ENCODE measurements around the gene TAS2R5.
"Not testable (repeated sequence)": the region's sequence is repeated elsewhere in the genome, so short reads cannot be mapped to it uniquely, and the experiment has no call there.

The TAS2R5 gene

GRCh38 chr7:141789917-141790316, at the start of gene TAS2R5:
TSS of gene TAS2R5 (plus strand) at chr7:141790217. CDS start at chr7:141790362, 145 bp downstream.
- no peak for DNase-seq
- intact Hi-C loops (cut with DNase I), result loop anchor here (5.0 kb wide), 1 partner anchor 133 kb away; no protein-coding TSS in a partner anchor

GRCh38 chr7:141742229-141742628, 47.8 kb upstream of the TAS2R5 start:
- DNase-seq, result no peak
- intact Hi-C loops (cut with DNase I), result no loop called here

- intact Hi-C loops (cut with DNase I), result no loop called here
- DNase-seq, result no peak
These were observed 45.9 kb upstream of the TAS2R5 start for GRCh38 chr7:141744131-141744530.

GRCh38 chr7:141748396-141748795, 41.6 kb upstream of the TAS2R5 start:
- DNase-seq, result no peak

DNA sequence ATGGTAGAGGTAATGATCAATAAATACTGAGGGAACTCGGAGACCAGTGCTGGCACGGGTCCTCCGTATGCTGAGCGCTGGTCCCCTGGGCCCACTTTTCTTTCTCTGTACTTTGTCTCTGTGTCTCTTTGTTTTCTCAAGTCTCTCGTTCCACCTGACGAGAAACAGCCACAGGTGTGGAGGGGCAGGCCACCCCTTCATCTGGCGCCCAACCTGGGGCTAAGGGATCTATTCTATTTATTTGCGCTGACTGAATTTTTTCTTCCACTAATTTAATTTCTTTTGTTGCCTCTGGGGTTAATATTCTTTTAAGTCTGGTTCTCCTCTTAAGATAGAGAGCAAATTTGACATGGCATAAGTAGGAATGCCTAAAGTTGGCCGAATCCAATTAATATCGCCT, 38.1 kb upstream of the TAS2R5 start:
- intact Hi-C loops (cut with DNase I); DNase-seq: not testable (repeated sequence)

More at GRCh38 chr7:141748396-141748795, 41.6 kb upstream of the TAS2R5 start:
- intact Hi-C loops (cut with DNase I), result no loop called here

- intact Hi-C loops (cut with DNase I), result no loop called here
- no peak for DNase-seq
These were observed 37.4 kb upstream of the TAS2R5 start for GRCh38 chr7:141752634-141753033.

DNA sequence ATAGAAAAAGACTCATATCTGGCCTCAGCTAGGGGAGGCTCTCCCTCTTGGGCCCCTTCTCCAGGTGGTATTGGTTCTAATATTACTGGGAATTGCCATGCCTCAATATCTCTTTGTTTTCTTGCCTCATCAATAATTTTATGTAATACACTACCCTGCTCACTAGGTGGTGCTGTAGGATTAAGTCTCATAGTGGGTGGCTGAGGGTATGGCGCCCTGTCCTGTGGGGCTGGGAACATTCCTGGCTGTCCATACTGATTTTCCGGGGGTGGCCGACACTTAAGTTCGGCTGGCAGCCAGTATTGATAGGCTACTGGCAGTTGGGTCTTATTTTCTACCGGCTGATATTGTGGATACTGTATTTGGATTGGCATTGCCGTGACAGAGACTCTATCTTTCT, 35.1 kb upstream of the TAS2R5 start:
- intact Hi-C loops (cut with DNase I), result no loop called here
- no peak for DNase-seq

DNA sequence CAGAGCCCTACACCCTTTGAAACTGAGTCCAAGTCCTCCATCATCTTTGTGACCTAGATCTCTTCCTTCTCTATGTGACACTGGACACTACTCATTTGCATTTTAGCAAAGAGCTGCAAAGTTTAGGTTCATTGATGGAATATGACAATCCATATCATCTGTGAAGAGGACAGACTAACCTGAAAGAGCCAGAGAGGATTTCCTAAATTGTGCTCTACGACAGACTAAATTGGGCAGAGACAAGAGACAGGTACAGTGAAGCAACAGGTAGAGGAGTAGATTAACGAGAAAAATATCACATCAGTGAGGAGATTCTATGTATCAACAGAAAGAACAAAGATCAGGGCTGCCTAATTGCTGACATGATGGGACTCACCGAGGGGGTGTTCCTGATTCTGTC, 26.2 kb upstream of the TAS2R5 start, which contains the start of gene TAS2R3:
Gene TAS2R3 (plus strand): TSS at position 301 of the 400 bp plus-strand sequence. CDS start 62 bp downstream, at position 363.
- DNase-seq, result no peak
- intact Hi-C loops (cut with DNase I), result no loop called here

DNA sequence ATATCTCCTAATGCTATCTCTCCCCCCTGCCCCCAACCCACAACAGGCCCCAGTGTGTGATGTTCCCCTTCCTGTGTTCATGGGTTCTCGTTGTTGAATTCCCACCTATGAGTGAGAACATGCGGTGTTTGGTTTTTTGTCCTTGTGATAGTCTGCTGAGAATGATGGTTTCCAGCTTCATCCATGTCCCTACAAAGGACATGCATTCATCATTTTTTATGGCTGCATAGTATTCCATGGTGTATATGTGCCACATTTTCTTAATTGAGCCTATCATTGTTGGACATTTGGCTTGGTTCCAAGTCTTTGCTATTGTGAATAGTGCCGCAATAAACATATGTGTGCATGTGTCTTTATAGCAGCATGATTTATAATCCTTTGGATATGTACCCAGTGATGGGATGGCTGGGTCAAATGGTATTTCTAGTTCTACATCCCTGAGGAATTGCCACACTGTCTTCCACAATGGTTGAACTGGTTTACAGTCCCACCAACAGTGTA, 19.9 kb upstream of the TAS2R5 start:
- DNase-seq; intact Hi-C loops (cut with DNase I): not testable (repeated sequence)

- no peak for DNase-seq
- intact Hi-C loops (cut with DNase I), result no loop called here
These were observed 13.6 kb upstream of the TAS2R5 start, which contains the start of gene TAS2R4 for GRCh38 chr7:141776374-141776773. TSS of gene TAS2R4 (plus strand) at chr7:141776674. CDS start at chr7:141778489, 1,815 bp downstream.

DNA sequence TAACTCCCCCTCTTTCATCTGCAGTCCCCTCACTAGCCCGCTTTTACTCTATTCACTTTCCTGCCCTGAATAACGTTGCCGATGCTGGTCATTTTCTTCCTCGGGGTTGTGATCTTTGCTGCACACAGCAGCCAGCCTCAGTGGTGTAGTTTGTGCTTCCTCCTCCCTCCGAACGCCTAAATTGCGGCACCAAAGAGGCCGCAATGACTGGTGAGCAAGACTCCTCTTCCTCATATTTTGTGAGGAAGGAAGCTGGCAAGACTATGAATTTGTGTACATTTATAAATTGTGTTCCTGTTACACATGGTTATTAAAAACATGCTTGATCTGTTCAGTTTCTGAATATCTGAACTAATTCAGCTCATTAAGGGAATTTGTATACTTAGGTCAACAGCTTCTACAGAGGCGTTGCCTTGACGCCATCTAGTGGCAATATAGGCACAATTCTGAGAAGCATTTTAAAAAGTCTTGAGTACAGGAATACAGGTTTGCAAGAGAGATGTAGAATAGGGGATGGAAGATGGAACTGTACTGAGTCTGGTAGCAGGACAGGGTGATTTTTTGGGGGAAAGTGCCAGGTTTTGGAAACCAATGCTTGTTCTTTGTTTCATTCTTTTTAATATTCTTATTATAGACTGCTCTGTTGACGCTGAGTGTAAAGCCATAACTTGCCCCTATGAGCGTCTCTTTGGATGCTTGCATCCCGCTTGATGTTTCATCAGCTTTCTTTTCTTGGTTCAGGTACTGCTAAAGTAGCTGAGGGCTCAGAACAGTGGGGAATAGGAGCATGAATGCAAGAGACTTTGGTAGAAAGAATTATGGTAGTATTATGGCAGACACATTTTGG, 4.1 kb upstream of the TAS2R5 start:
- peak in 28 of 42 donors; percentile 5 to 74 (median 38) for DNase-seq
- intact Hi-C loops (cut with DNase I), result loop anchor here (5.0 kb wide), 1 partner anchor 129 kb away; no protein-coding TSS in a partner anchor

DNA sequence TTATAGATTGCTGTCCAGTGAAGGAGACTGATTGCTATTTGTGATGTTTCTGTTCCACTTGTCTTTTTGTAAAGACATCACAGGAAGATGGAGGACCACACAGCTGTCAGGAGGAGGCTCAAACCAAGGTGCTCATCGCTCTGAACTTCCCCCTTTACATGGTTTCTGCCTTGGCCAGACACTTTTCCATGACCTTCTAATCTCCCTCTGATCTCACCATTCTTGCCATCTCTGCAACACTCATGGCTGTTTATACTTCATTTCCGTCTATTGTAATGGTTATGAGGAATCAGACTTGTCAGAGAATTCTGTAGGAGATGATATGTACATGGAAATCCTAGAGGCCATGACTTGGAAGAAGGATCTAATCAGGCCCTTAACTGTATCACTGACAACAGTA, 1.7 kb upstream of the TAS2R5 start:
- DNase-seq, result no peak
- intact Hi-C loops (cut with DNase I), result loop anchor here (5.0 kb wide), 1 partner anchor 131 kb away; no protein-coding TSS in a partner anchor

DNA sequence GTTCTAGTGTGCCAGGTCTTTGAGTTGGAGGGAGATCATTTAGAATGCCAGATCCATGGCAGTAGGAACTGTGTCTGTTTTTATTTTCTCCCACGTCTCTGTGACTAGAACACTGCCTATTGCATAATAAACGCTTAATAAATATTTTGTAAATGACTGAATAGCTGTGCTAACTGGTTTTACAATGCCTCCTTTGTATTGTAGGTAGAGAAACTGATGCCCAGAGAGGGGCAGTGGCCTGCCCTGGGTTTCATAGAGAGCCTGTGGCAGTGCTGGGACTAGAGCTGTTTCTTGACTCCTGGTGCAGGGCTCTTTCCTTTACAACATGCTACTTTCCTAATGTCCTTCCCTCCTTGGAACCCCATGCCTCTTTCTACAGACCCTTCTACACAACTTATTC, 2.5 kb downstream of the TAS2R5 start:
- intact Hi-C loops (cut with DNase I), result no loop called here
- DNase-seq, result no peak

DNA sequence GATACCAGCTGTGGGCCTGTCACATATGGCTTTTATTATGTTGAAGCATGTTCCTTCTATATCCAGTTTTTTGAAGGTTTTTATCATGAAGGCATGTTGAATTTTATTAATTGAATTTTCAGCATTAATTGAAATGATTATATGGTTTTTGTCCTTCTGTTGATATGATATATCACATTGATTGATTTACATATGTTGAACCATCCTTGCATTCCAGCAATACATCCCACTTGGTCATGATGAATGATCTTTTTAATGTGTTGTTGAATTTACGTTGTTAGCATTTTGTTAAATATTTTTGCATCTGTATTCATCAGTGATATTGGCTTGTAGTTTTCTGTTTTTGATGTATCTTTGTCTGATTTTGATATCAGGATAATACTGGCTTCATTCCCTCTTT, 30.1 kb downstream of the TAS2R5 start:
- no peak for DNase-seq
- intact Hi-C loops (cut with DNase I), result no loop called here

GRCh38 chr7:141822432-141822831, 32.4 kb downstream of the TAS2R5 start:
- intact Hi-C loops (cut with DNase I); DNase-seq: not testable (repeated sequence)

DNA sequence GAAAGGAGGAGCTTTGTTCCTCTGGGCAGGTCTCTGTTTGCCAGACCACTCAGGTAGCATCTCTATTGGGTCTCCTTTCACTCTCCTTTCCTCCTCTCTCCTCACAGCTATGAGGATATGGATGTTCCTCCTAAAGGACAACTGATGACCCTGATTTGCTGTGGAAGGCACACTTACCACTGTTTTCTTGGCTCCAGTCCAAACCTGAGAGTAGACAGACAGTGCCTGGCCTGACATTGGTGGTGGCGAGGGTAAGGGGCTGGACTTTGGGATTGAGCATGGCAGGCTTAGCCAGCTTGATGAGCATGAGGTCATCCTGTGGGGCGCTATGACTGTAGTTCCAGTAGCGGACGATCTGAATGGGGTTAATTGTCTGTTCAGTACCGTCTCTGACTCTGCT, 47.7 kb downstream of the TAS2R5 start:
- no peak for DNase-seq
- intact Hi-C loops (cut with DNase I), result no loop called here

DNA sequence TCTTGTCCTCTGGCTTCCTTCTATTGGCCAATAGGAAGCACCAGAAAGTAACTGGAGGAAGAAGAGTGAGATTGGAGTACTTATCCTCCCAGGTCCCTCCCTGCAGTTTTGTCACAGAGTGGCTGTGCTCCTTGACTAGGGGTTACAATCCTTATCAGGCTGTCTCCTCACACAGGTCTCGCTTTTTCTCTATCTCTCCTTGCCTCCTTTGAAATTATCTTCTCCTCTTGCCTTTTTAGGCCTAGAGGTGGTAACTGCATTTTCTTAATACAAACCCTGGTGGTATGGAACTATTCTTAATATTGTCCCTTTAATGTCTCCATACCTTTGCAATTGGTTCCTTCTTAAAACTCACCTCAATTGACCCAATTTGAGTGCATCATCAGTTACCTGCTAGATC, 48.6 kb downstream of the TAS2R5 start:
- no peak for DNase-seq

GRCh38 chr7:141839256-141839655, 49.2 kb downstream of the TAS2R5 start:
- intact Hi-C loops (cut with DNase I), result no loop called here

More for the DNA sequence above, 48.6 kb downstream of the TAS2R5 start:
- intact Hi-C loops (cut with DNase I), result no loop called here

GRCh38 chr7:141840708-141841107, 50.7 kb downstream of the TAS2R5 start:
- DNase-seq, result no peak
- intact Hi-C loops (cut with DNase I), result no loop called here

More at GRCh38 chr7:141839256-141839655, 49.2 kb downstream of the TAS2R5 start:
- DNase-seq, result no peak

Measured in head of caudate nucleus (tissue), 42 donors.